Dendritic cell treated with granulocyte-macrophage colony-stimulating factor and Interleukin-4, amounts not matched to agents 40 ng/mL and 50 ng/mL, for 4 days (primary cell): ENCODE data around the gene KRT81.
"Not testable (repeated sequence)": the region's sequence is repeated elsewhere in the genome, so short reads cannot be mapped to it uniquely, and the experiment has no call there.

ENCODE experiments used
- H3K27ac Mint-ChIP-seq: one replicate; pipeline ENCODE4 v1.8.0; 2022; ENCODE audit warnings: mild to moderate bottlenecking, mixed read lengths
- H3K27me3 Mint-ChIP-seq: one replicate; pipeline ENCODE4 v1.8.0; 2022; ENCODE audit warnings: mild to moderate bottlenecking, mixed read lengths
- H3K36me3 Mint-ChIP-seq: one replicate; pipeline ENCODE4 v1.8.0; 2022; ENCODE audit warnings: low read depth, mixed read lengths
- H3K4me1 Mint-ChIP-seq: one replicate; pipeline ENCODE4 v1.8.0; 2022; ENCODE audit warnings: low read depth, mixed read lengths
- H3K4me3 Mint-ChIP-seq: one replicate; pipeline ENCODE4 v1.8.0; 2022; ENCODE audit warnings: mild to moderate bottlenecking, moderate library complexity, mixed read lengths
- H3K9me3 Mint-ChIP-seq: one replicate; pipeline ENCODE4 v1.8.0; 2022; ENCODE audit warnings: mixed read lengths
- intact Hi-C: fragments of 100-400 bp; cut with micrococcal nuclease; formaldehyde crosslinking; loops from one replicate; pipeline ENCODE4 v1.15.0; 2022

Gene KRT81

DNA sequence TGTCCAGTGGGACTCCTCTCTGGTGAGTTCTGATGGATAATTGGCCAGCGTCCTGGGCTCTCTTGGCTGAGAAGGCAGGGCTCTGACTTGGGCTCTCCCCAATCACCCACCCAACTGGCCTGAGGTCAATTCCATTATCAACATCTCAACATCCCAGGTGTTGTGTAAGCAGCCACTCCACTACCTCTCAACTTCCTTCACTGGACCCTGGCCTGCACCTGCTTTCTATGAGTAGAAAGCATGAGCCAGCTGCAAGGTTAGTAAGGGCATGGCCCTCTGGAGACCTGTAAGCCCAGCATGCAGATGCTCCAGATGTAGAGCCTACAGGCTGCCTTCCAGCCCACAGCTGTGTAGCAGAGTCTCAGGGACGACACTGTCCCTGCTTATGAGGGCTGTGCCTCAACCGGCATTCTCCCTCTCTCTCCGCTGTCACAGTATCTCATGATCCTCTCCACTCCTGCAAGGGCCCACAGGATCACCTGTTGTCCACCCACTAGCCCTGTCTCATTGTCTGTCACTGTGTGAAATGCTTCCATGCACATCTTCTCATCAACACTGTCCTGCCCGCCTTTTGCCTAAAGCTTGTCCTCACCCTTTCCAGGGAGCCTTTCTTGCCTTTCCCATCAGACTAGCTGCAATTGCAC lies 5.4 kb upstream of the KRT81 start:
- Mint-ChIP-seq H3K4me3 (no peak overlapping the region), H3K36me3 (no peaks in the 10 kb centered on the region), H3K9me3 (no peaks in the 10 kb centered on the region), H3K4me1 (peaks cover 33% of the 10 kb centered on the region), H3K27me3 (peaks cover 34% of the 10 kb centered on the region), H3K27ac (no peak overlapping the region)
- intact Hi-C loops, result no loop called here

DNA sequence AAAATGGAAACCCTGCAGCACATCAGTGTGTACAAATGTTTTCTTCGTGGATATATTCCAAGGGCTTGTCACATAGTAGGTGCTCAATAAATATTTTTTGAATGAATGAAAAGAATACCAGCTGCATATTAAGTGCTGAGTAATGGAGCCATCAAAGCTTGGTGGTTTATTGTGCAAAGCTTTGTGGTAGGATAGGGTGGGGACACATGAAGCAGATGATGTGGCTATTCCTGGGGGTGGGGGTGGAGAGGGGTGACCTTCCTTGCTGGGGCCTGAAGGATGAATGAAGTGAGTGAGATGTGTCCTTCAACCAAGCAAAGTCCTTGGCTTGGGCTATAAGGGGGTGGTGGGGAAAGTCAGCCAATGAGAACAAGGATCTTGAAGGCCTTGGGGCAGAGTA lies 4.3 kb upstream of the KRT81 start:
- no peak overlapping the region for H3K27ac Mint-ChIP-seq
- H3K4me1 Mint-ChIP-seq, result peaks cover 33% of the 10 kb centered on the region
- intact Hi-C loops, result no loop called here
- H3K9me3 Mint-ChIP-seq, result no peaks in the 10 kb centered on the region
- no peak overlapping the region for H3K4me3 Mint-ChIP-seq
- H3K36me3 Mint-ChIP-seq, result no peaks in the 10 kb centered on the region
- H3K27me3 Mint-ChIP-seq, result peaks cover 37% of the 10 kb centered on the region

DNA sequence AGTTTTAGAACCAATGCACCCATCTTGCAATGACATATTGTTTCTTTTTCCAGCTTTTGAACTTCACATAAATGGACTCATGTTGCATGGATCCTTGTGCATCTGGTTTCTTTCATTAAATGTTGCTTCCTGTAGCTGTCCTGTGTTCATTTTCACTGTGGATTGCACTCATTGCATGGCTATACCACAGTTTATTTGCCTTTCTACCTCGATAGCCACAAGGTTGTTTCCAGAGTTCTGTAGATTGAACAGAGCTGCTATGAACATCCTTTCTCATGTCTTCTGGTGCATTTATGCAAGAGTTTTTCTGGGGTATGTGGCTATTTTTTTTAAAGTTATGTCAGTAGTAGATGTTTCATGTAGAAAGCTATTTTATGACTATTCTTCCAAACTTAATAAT lies 3.5 kb upstream of the KRT81 start:
- Mint-ChIP-seq H3K9me3 (no peaks in the 10 kb centered on the region), H3K27me3 (peaks cover 37% of the 10 kb centered on the region), H3K36me3 (no peaks in the 10 kb centered on the region), H3K27ac (no peak overlapping the region), H3K4me1 (peaks cover 33% of the 10 kb centered on the region), H3K4me3 (no peak overlapping the region)
- intact Hi-C loops, result no loop called here

DNA sequence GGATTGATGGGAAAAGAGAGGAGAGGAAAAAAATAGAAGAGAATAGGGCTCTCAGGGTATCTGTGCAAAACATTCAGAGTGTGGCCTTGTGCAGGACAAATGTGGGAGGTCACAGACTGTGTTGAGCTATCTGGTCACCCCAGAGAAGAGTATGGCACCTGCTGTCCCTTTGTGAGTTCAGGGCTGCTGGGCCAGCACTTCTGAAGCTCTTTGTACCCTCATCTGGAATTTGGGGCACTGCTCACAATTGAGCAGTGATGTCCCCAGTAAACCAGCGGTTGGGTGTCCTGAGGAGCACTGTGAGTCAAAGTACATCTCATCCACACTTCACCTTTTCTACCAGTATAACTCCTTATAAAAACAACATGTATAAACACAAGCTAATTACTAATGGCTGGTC lies 2.6 kb upstream of the KRT81 start:
- H3K36me3 Mint-ChIP-seq, result no peaks in the 10 kb centered on the region
- H3K27me3 Mint-ChIP-seq, result peaks cover 31% of the 10 kb centered on the region
- intact Hi-C loops, result no loop called here
- H3K27ac Mint-ChIP-seq, result no peak overlapping the region
- peaks cover 33% of the 10 kb centered on the region for H3K4me1 Mint-ChIP-seq
- no peaks in the 10 kb centered on the region for H3K9me3 Mint-ChIP-seq
- no peak overlapping the region for H3K4me3 Mint-ChIP-seq

DNA sequence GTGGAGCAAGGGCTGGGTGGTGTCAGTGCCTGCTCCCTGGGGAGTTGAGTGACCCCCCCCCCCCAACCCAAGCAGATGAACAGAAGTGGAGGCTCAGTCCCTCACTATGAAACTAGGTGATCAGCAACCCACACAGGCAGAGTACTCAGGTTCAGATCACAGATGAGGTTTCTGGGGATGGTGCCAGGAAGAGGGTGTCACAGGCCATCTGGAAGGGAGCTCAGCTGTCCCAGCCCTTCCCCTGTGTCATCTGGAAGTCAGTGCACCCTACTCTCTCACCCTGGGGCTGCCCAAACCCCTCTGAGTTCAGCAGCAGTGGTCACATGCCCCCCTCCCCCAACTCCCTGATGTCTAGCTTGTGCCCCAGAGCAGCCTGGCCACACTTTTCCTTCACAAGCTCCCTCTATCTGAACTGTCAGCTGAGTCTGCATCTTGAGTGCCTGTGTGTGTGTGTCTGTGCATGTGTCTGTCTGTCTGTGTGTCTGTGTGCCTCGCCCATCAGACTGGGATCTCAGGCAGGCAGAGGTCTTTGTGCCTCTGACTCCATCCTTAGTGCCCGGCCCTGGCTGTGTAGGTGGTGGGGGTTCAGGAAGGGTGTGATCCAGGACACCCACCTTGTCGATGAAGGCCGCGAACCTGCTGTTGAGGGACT lies 725 bp downstream of the KRT81 start:
- Mint-ChIP-seq H3K4me1 (peaks cover 32% of the 10 kb centered on the region), H3K27me3 (peaks cover 30% of the 10 kb centered on the region)
- intact Hi-C loops, H3K27ac Mint-ChIP-seq, H3K36me3 Mint-ChIP-seq, H3K9me3 Mint-ChIP-seq, H3K4me3 Mint-ChIP-seq: not testable (repeated sequence)

DNA sequence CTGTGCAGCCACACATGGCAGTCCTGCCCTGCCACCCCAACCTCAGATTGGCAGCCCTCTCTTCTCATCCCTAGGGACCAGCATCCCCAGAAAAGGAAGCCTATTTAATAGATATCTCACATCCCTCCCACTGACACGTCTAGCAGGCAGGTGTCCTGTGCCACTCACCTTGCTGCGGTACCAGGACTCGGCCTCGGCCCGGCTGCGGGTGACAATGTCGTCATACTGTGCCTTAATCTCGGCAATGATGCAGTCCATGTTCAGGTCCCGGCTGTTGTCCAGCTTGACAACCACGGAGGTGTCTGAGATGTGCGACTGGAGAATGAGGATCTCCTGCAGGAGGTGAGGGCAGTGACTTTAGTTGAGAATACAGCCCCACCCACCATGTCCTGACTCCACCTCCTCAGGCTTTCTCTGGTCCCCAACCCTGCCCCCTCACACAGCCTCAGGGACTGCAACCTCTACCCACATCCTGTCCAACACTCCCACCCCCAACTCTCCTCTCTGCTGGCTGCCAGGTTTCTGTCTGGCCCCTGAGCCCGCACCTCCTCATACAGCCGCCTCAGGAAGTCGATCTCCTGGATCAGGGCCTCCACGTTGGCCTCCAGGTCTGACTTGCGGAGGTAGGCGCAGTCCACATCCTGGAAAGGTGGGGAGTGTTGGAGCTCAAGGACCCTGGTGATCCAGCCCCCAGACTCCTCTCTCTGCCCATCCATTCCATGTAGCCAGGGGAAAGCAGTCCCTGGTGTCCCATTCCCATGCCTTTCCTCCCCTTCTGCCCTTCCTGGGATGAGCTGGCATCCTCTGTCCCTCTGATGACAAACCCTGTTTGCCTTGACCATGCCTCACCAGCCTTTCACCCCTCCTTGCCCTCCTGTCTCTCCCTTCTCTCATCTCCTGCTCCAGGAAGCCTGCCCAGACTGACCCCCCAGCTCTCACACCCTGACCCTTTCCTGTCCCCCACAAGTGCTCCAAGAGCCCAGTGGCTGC lies 3.2 kb downstream of the KRT81 start:
- H3K36me3 Mint-ChIP-seq, H3K9me3 Mint-ChIP-seq, intact Hi-C loops, H3K4me3 Mint-ChIP-seq: not testable (repeated sequence)
- H3K27ac Mint-ChIP-seq, result peak overlapping the region; percentile 1
- peaks cover 25% of the 10 kb centered on the region for H3K27me3 Mint-ChIP-seq
- peaks cover 13% of the 10 kb centered on the region for H3K4me1 Mint-ChIP-seq

DNA sequence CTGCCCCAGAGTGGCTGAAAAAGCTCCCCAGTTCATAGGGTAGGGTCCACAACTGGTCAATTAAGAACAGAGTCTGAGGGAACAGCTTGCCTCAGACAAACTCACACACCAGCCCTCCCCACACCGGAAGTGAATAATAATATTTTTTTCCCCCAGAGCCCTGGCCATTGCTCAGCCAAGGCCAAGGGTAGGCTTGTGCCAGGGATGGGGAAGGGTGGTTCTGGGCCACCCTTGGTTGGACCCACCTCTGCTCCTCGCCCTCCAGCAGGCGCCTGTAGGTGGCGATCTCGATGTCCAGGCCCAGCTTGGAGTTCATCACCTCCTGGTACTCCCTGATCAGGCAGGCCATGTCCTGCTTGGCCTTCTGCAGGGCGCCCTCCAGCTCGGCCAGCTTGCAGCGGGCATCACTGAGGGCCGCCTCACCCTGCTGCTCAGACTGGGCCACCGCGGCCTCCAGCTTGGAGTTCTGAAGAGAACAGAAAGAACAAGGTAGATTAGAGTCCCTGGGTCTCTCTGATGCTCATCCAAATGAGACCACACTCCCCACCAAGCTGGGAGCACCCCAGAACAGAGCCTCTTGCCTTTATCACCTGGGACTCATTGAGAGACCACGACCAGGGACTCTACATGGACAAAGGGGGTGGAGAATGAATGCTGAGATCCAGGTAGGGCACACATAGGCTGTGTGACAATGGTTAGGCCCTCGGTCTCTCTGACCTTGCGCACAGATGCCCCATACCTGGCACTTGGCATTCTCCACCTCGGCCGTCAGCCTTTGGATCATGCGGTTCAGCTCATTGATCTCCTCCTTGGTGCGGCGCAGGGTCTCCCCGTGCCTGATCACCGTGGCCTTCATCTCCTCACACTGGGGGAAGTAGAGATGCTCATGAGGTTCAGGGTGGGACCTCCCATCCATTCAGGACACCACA lies 4.2 kb downstream of the KRT81 start:
- peaks cover 22% of the 10 kb centered on the region for H3K27me3 Mint-ChIP-seq
- intact Hi-C loops, H3K4me3 Mint-ChIP-seq, H3K9me3 Mint-ChIP-seq, H3K36me3 Mint-ChIP-seq, H3K27ac Mint-ChIP-seq: not testable (repeated sequence)
- H3K4me1 Mint-ChIP-seq, result peaks cover 13% of the 10 kb centered on the region

DNA sequence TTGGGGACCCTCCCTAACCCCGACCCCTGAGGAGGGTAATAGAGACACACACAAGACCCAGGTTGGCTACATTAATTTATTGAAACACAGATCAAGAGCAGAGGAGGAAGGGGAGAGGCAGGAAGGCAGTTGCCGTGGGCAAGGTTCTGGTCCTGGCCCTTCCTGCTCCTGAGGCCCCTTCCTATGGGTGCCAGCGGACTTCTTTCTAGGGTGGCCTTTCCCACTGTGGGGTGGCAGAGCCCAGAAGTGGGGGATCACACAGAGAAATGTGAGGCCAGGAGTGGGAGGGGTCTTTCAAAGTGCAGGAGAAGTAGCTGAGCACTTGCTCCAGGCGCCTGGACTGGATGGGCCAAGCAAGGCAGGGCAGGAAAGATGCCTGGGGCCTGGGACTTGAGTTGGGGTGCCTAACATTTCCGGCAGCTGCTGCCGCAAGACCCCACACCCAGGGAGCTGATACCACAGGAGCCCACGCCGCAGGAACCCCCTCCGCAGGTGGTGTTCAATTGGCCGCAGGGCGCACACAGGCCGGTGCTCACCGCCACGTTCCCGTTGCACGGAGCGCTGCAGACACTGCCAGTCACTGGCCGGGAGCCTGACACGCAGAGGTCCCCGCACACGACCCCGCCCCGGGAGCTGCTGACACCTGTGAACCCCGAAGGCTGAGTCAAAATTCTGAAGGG lies 5.3 kb downstream of the KRT81 start:
- intact Hi-C loops, result no loop called here
- Mint-ChIP-seq H3K27ac (no peak overlapping the region), H3K4me3 (no peak overlapping the region), H3K36me3 (no peaks in the 10 kb centered on the region), H3K27me3 (peaks cover 15% of the 10 kb centered on the region), H3K4me1 (peaks cover 13% of the 10 kb centered on the region), H3K9me3 (no peaks in the 10 kb centered on the region)

DNA sequence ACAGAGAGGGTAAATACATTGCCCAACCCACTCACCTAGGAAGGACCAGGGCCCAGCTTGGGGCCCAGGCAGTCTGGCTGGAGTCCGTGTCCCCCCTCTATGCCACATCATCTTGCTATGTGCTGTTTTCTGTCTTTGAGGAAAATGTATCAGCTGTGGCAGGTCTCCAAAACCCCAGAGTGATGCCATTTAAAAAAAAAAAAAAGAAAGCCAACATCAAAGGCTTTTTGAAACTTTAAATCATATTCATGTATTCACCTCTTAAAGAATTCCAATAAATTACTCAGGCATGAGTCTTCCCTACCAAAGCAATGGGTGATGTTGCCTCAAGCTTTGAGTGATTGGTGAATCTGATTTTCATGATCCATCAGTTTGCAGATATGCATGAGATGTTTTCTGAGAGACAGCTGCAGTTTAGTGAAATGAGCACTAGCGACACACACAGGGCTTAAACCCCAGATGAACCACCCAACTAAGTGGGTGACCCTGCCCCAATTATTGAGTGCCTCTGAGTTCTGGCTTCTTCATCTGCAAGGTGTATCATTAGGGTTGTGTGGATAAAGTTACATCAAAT lies 6.1 kb downstream of the KRT81 start:
- H3K4me1 Mint-ChIP-seq, result peaks cover 18% of the 10 kb centered on the region
- no peak overlapping the region for H3K4me3 Mint-ChIP-seq
- peaks cover 15% of the 10 kb centered on the region for H3K27me3 Mint-ChIP-seq
- H3K27ac Mint-ChIP-seq, result no peak overlapping the region
- no peaks in the 10 kb centered on the region for H3K36me3 Mint-ChIP-seq
- H3K9me3 Mint-ChIP-seq, result no peaks in the 10 kb centered on the region
- intact Hi-C loops, result no loop called here

DNA sequence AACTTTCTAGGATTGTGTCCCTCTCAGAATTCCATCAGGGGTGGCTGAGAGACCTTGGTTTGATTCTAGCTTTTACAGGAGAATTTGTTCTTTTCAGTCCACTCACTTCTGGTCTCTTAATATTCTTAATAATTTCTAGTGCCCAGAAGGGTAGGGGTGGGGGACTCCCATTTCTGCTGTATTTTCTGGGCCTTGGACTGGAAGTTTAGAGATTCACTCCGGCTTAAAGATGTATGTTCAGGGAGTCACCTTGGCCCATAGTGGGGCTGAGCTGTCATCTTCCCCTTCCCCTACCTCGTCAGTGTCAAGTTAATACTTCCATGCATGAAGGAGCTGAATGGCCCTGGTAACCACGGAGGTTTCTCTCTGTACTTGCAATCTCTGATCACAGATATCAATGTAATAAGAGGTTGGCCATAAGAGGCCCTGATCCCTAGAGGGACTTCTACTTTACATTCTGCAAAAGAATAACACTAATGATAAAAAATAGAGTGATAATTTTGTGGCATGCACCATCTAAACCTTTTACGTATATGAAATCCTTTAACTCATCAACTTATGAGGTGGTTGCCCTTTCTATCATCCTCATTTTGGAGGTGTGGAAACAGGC lies 6.7 kb downstream of the KRT81 start:
- Mint-ChIP-seq H3K4me3 (no peak overlapping the region), H3K4me1 (peaks cover 24% of the 10 kb centered on the region), H3K36me3 (no peaks in the 10 kb centered on the region), H3K9me3 (no peaks in the 10 kb centered on the region), H3K27me3 (peaks cover 16% of the 10 kb centered on the region), H3K27ac (no peak overlapping the region)
- intact Hi-C loops, result no loop called here

DNA sequence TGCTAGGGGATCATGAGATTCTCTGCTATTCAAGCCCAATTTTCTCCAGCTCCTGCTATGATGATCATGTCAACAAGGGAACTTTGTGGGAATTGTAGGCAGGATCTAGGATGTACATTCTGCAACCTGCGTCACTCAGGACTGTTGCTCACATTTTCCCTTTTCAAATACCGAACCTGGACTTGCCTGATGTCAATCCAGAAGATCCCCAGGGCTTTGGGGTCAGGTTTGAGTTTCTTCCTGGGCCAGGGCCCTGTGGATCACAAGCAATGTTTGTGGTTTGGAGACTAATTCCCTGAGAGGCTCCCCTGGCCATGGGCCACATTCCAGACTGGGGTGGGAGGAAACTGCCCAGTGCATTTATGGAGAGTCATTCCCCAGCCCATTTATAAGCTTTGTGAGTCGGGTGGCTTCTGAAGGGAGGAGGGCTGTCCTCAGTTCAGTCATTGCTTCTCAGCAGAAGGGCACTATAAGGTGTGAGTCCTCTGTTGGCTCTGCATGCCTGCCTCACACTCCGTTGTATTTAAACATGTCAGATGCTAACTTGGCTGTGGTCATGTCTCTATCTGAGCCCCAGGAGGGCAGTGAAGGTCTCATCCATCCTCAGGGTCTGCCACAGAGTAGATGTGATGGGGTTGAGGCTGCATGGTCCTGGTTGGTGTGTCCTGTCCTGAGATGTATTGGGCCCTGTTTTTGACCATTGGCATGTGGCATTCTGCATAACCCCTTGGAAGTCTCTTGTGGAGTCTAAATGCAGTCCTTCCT lies 10.4 kb downstream of the KRT81 start:
- Mint-ChIP-seq H3K27ac (no peak overlapping the region), H3K4me3 (no peak overlapping the region), H3K27me3 (peaks cover 27% of the 10 kb centered on the region), H3K36me3 (no peaks in the 10 kb centered on the region), H3K9me3 (no peaks in the 10 kb centered on the region), H3K4me1 (peaks cover 28% of the 10 kb centered on the region)
- intact Hi-C loops, result no loop called here

DNA sequence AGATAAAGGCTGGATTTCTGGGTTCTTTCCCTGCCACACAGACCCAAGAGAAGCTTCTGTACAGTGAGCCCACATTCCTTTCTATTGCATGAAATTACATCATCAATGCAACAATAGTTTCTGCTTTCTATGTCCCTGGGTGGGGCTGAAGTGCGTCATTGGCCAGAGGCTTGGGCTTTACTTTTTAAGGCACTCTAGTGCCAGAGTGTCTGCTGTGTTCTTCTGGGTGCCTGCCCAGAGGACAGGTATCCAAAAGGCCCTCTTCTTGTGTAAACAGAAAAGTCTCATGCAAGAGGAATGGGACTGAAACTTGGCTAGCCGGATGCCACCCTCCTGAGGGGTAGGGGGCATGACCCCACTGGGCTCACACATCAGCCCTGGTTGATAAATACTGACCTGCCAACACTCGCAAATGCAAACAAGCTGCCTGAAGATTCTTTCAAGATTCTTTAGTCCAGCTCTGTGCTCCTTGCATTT lies 11.0 kb downstream of the KRT81 start:
- Mint-ChIP-seq H3K4me1 (peaks cover 28% of the 10 kb centered on the region), H3K4me3 (no peak overlapping the region), H3K36me3 (no peaks in the 10 kb centered on the region), H3K27me3 (peaks cover 32% of the 10 kb centered on the region), H3K27ac (peak overlapping the region; percentile 48), H3K9me3 (no peaks in the 10 kb centered on the region)
- intact Hi-C loops, result no loop called here
